ENCODE measurements around the gene SMAD4. TPM values are rescaled to one million over a fixed set of nuclear protein-coding genes. Genes with fewer than 3 reads are reported as not detected.
A peak's percentile ranks its signal among the peaks of the same experiment; 100 is the strongest.

Gene SMAD4
- total RNA-seq, 1 donor from 2014 or later, result 52.2 TPM

DNA sequence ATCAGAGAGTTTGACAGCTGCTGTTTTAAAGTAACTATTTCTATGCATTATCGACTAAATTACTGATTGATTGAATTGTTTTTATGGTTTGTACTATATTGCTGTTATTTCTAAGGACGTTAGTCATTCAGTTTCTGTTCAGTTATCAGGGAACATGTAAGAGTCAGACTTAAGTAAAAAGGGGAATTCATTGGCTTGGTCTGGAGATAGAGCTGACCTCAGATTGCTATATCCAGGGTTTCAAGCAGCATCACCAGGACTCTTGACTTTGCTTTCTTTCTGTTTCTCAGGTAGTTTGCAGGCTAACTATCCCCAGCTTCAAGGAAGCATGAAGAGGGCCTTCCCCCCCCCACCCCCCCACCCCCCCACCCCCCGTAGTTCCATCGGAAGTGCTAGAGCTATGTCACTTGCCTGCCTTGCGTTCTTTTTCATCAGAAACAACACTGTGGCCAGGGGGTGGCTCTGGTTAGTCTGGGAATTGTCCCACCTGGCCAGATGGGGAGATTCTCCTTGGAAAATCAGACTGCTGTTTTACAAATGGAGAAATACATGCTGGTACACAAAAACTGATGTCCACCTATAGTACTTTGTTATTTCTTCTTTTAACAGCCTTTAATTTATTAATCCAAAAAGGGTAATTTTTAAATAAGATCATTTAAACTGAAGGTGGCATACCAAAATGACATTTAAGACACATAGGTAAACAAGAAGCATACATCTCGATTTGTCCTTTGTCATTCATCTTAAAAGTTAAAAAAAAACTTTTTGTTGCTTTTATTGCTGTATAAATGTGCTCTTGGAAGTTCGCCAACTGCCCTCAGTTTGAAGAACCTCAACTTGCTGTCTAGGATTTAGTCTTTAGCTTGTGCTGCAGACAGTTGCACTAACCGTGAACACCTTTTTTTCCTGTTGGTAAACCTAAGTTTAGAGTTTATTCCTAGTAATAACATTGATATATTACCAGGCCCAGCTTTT is 9.4 kb downstream of the SMAD4 start:
- Histone ChIP-seq H3K27ac (ENCODE audit: low read depth, low read length) (no peak overlapping the region), H3K27me3 (ENCODE audit: control insufficient read depth in 3 of 3, insufficient read depth in 3 of 3, low read length in 3 of 3) (no peaks in the 10 kb centered on the region), H3K36me3 (ENCODE audit: control insufficient read depth in 3 of 3, insufficient read depth in 3 of 3, low read length in 3 of 3) (no peaks in the 10 kb centered on the region), H3K4me3 (ENCODE audit: low read length in 3 of 3) (no peak overlapping the region), H3K4me1 (ENCODE audit: control insufficient read depth in 3 of 3, insufficient read depth in 3 of 3, low read length in 3 of 3) (peaks cover 33 to 60% (median 54%) of the 10 kb centered on the region in 3 donors), H3K9me3 (ENCODE audit: control insufficient read depth in 3 of 3, low read length in 3 of 3) (no peaks in the 10 kb centered on the region), H3K9ac (ENCODE audit: low read depth in 1 of 3, low read length in 3 of 3) (no peak overlapping the region)

DNA sequence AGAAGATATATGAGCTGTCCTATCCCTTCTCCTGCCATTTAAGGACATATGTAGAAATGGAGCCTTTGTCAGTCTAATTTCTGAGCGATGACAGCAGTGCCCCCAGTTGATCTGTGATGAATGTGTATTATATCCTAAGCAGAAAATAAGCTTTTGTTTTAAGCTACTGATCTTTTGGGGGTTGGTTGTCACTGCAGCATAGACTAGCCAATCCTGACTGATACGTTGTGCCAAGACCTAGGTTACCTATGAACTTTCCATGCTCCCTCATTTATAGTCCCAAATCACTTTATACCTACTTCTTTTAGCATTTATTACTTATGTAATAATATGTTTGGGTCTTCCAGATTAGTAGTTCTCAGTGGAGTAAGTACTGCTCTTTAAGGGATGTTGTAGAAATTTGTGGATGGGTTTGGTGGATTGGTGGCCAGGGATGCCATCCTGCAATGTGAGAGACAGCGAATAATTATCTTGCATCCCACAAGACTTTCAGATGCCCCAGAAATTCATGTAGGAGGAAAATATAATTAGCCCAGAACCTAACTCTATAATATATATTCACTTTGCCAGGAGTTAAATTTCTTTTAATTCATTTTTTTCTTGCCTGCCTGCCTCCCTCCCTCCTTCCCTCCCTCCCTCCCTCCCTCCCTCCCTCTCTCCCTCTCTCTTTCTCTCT is 11.8 kb downstream of the SMAD4 start:
- Histone ChIP-seq H3K36me3 (ENCODE audit: control insufficient read depth in 3 of 3, insufficient read depth in 3 of 3, low read length in 3 of 3) (no peaks in the 10 kb centered on the region), H3K9me3 (ENCODE audit: control insufficient read depth in 3 of 3, low read length in 3 of 3) (no peaks in the 10 kb centered on the region), H3K27me3 (ENCODE audit: control insufficient read depth in 3 of 3, insufficient read depth in 3 of 3, low read length in 3 of 3) (no peaks in the 10 kb centered on the region), H3K9ac (ENCODE audit: low read depth in 1 of 3, low read length in 3 of 3) (no peak overlapping the region), H3K4me3 (ENCODE audit: low read length in 3 of 3) (no peak overlapping the region), H3K4me1 (ENCODE audit: control insufficient read depth in 3 of 3, insufficient read depth in 3 of 3, low read length in 3 of 3) (peaks cover 19 to 54% (median 36%) of the 10 kb centered on the region in 3 donors), H3K27ac (ENCODE audit: low read depth, low read length) (no peak overlapping the region)

DNA sequence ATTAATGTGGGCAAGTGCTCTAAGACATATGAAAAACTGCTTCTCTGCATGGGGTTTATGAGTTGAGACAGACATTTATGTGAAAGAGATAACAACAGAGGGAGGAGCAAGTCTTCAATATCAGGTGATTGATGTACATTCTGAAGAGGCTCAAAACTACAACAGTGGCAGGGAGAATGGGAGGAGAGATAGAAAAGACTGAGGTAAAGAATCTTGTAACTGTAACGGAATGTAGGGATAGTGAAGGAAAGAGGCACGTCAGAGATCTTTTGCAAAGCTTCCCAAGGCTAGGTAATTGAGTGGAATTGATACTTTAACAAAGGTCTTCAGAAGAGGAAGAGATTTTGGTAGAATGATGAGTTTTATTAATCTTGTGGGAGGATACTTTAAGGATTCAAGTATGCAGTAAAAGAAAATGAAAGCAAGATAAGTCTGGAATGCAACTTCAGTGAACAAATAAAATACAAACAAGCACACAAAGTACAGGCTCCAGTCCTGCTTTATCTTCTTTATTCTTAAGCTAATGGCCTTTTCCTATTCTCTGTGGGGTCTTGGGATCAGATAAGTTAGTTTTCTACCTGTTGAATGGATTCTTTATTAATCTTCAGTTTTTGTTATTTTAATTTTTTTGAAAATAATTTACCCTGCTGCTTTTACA is 15.0 kb downstream of the SMAD4 start:
- Histone ChIP-seq H3K36me3 (ENCODE audit: control insufficient read depth in 3 of 3, insufficient read depth in 3 of 3, low read length in 3 of 3) (peaks cover 0 to 13% (median 4%) of the 10 kb centered on the region in 3 donors), H3K9ac (ENCODE audit: low read depth in 1 of 3, low read length in 3 of 3) (no peak overlapping the region), H3K27ac (ENCODE audit: low read depth, low read length) (no peak overlapping the region), H3K4me3 (ENCODE audit: low read length in 3 of 3) (no peak overlapping the region), H3K9me3 (ENCODE audit: control insufficient read depth in 3 of 3, low read length in 3 of 3) (no peaks in the 10 kb centered on the region), H3K4me1 (ENCODE audit: control insufficient read depth in 3 of 3, insufficient read depth in 3 of 3, low read length in 3 of 3) (peaks cover 6 to 36% (median 12%) of the 10 kb centered on the region in 3 donors), H3K27me3 (ENCODE audit: control insufficient read depth in 3 of 3, insufficient read depth in 3 of 3, low read length in 3 of 3) (no peaks in the 10 kb centered on the region)

DNA sequence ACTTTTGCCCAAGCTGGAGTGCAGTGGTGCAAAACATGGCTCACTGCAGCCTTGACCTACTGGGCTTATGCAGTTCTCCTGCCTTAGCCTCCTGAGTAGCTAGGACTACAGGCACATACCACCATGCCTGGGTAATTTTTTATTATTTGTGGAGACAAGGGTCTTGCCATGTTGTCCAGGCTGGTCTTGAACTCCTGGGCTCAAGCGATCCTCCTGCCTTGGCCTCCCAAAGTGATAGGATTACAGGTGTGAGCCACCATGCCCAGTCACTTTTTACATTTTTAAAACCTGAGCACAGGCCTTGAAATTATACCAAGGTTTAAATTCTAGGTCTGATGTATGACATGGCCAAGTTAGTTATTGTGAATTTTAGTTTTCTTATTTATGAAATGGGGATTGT is 18.2 kb downstream of the SMAD4 start:
- no peak overlapping the region for H3K27ac ChIP-seq (ENCODE audit: low read depth, low read length)
- H3K4me1 ChIP-seq (ENCODE audit: control insufficient read depth in 3 of 3, insufficient read depth in 3 of 3, low read length in 3 of 3), result peaks cover 0 to 15% (median 3%) of the 10 kb centered on the region in 3 donors
- H3K9ac ChIP-seq (ENCODE audit: low read depth in 1 of 3, low read length in 3 of 3), result no peak overlapping the region
- H3K9me3 ChIP-seq (ENCODE audit: control insufficient read depth in 3 of 3, low read length in 3 of 3), result no peaks in the 10 kb centered on the region
- H3K4me3 ChIP-seq (ENCODE audit: low read length in 3 of 3), result no peak overlapping the region
- H3K27me3 ChIP-seq (ENCODE audit: control insufficient read depth in 3 of 3, insufficient read depth in 3 of 3, low read length in 3 of 3), result no peaks in the 10 kb centered on the region
- peaks cover 0 to 13% (median 4%) of the 10 kb centered on the region in 3 donors for H3K36me3 ChIP-seq (ENCODE audit: control insufficient read depth in 3 of 3, insufficient read depth in 3 of 3, low read length in 3 of 3)

DNA sequence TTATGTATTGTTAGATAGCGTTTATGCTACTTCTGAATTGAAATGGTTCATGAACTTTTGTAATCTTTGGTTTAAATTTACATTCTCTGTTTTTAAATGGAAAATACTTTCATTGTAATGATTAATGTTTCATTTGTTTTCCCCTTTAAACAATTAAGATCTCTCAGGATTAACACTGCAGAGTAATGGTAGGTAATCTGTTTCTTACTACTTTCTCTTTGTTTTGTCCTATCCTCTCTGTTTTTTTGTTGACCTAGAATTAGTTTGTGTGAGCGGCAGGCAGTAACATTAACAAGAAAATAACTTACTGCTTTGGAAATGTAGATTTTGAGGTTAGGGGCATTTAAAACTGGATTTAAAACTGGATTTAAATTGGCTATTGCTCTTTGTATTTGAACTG is 19.1 kb downstream of the SMAD4 start:
- H3K27ac ChIP-seq (ENCODE audit: low read depth, low read length), result no peak overlapping the region
- H3K36me3 ChIP-seq (ENCODE audit: control insufficient read depth in 3 of 3, insufficient read depth in 3 of 3, low read length in 3 of 3), result peaks cover 0 to 13% (median 4%) of the 10 kb centered on the region in 3 donors
- no peaks in the 10 kb centered on the region for H3K9me3 ChIP-seq (ENCODE audit: control insufficient read depth in 3 of 3, low read length in 3 of 3)
- H3K4me3 ChIP-seq (ENCODE audit: low read length in 3 of 3), result no peak overlapping the region
- H3K27me3 ChIP-seq (ENCODE audit: control insufficient read depth in 3 of 3, insufficient read depth in 3 of 3, low read length in 3 of 3), result no peaks in the 10 kb centered on the region
- H3K4me1 ChIP-seq (ENCODE audit: control insufficient read depth in 3 of 3, insufficient read depth in 3 of 3, low read length in 3 of 3), result peaks cover 0 to 11% (median 0%) of the 10 kb centered on the region in 3 donors
- no peak overlapping the region for H3K9ac ChIP-seq (ENCODE audit: low read depth in 1 of 3, low read length in 3 of 3)

DNA sequence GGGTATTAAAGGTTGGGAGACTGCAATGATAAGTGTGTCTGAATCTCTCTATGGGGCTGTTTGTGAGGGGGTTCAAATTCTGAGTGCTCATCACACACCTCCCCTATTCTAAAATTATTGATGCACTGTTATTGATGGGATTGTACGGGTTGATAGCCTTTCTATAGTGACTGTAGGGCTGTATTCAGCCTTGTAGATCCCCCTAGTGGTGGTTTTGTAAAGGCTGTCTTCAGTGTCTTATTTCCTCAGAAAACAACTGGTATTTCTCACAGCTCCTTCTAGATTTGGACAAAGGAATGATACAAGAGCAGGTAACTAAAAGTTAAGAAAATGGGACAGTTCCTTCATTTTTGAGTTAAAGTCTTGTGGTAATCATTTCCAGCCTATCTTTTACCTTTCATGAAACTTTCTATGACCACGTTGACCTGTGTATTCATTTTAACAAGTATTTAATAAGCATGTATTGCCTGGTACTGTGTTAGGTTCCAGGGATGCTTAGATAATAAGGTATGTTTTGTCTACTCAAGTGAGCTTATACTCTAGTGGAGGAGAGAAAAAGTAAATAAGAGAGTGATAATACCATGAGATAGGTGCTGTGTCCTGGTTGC is 21.2 kb downstream of the SMAD4 start:
- Histone ChIP-seq H3K27me3 (ENCODE audit: control insufficient read depth in 3 of 3, insufficient read depth in 3 of 3, low read length in 3 of 3) (no peaks in the 10 kb centered on the region), H3K9ac (ENCODE audit: low read depth in 1 of 3, low read length in 3 of 3) (no peak overlapping the region), H3K27ac (ENCODE audit: low read depth, low read length) (no peak overlapping the region), H3K36me3 (ENCODE audit: control insufficient read depth in 3 of 3, insufficient read depth in 3 of 3, low read length in 3 of 3) (peaks cover 4 to 17% (median 17%) of the 10 kb centered on the region in 3 donors), H3K4me1 (ENCODE audit: control insufficient read depth in 3 of 3, insufficient read depth in 3 of 3, low read length in 3 of 3) (peaks cover 0 to under 1% (median 0%) of the 10 kb centered on the region in 3 donors), H3K4me3 (ENCODE audit: low read length in 3 of 3) (no peak overlapping the region), H3K9me3 (ENCODE audit: control insufficient read depth in 3 of 3, low read length in 3 of 3) (no peaks in the 10 kb centered on the region)

DNA sequence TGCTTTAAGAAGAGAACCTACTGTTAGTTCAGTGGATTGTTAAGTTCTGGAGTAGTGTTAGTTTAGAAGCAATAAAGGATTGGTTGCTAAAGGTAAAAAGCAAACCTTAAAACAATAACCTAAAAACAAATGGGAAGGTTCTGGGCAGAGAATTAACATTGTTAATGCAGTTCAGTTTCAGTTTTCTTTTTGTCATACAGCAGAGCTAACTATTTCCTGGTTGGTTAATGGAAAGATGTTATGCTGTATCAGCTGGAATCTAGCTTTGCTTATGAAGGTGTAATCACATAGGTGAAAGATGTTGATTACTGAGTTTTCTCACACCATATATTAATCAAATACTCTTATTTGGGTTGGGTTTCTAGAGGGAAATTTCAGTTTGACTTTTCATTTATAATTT is 23.8 kb downstream of the SMAD4 start:
- Histone ChIP-seq H3K36me3 (ENCODE audit: control insufficient read depth in 3 of 3, insufficient read depth in 3 of 3, low read length in 3 of 3) (peaks cover 9 to 25% (median 17%) of the 10 kb centered on the region in 3 donors), H3K4me1 (ENCODE audit: control insufficient read depth in 3 of 3, insufficient read depth in 3 of 3, low read length in 3 of 3) (no peaks in the 10 kb centered on the region), H3K9me3 (ENCODE audit: control insufficient read depth in 3 of 3, low read length in 3 of 3) (no peaks in the 10 kb centered on the region), H3K9ac (ENCODE audit: low read depth in 1 of 3, low read length in 3 of 3) (no peak overlapping the region), H3K4me3 (ENCODE audit: low read length in 3 of 3) (no peak overlapping the region), H3K27me3 (ENCODE audit: control insufficient read depth in 3 of 3, insufficient read depth in 3 of 3, low read length in 3 of 3) (no peaks in the 10 kb centered on the region), H3K27ac (ENCODE audit: low read depth, low read length) (no peak overlapping the region)

DNA sequence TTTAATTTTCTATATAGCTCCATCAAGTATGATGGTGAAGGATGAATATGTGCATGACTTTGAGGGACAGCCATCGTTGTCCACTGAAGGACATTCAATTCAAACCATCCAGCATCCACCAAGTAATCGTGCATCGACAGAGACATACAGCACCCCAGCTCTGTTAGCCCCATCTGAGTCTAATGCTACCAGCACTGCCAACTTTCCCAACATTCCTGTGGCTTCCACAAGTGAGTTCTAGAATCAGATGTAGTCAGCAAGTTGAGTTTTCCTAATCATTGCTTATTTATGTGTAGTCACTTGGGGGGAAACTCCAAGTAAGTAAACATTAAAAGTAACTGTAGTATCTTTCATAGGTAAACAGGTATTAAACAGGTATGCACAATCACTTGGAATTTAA is 24.8 kb downstream of the SMAD4 start:
- H3K4me1 ChIP-seq (ENCODE audit: control insufficient read depth in 3 of 3, insufficient read depth in 3 of 3, low read length in 3 of 3), result no peaks in the 10 kb centered on the region
- H3K9ac ChIP-seq (ENCODE audit: low read depth in 1 of 3, low read length in 3 of 3), result no peak overlapping the region
- peaks cover 9 to 29% (median 16%) of the 10 kb centered on the region in 3 donors for H3K36me3 ChIP-seq (ENCODE audit: control insufficient read depth in 3 of 3, insufficient read depth in 3 of 3, low read length in 3 of 3)
- H3K9me3 ChIP-seq (ENCODE audit: control insufficient read depth in 3 of 3, low read length in 3 of 3), result no peaks in the 10 kb centered on the region
- H3K27me3 ChIP-seq (ENCODE audit: control insufficient read depth in 3 of 3, insufficient read depth in 3 of 3, low read length in 3 of 3), result no peaks in the 10 kb centered on the region
- no peak overlapping the region for H3K4me3 ChIP-seq (ENCODE audit: low read length in 3 of 3)
- no peak overlapping the region for H3K27ac ChIP-seq (ENCODE audit: low read depth, low read length)

DNA sequence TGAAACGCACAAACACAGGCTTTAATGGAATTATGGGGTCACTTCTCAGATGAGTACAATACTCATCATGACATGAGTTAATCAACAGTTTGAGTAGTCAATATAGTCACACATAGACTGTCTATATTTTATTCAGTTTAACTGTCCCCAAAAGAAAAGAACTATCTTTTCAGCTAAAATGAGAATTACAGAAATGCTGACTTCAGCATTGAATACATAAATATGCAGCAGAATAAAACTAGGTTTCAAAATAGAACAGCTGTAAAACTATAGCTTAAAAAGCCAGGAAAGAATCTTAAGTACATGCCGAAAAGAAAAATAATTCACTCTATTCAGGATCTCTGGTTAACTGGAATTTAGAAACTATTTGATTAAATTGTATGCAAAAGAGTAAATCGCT is 30.0 kb downstream of the SMAD4 start:
- H3K9ac ChIP-seq (ENCODE audit: low read depth in 1 of 3, low read length in 3 of 3), result peak overlapping the region in 1 of 3 donors; percentile 21
- H3K4me3 ChIP-seq (ENCODE audit: low read length in 3 of 3), result no peak overlapping the region
- H3K27me3 ChIP-seq (ENCODE audit: control insufficient read depth in 3 of 3, insufficient read depth in 3 of 3, low read length in 3 of 3), result no peaks in the 10 kb centered on the region
- no peak overlapping the region for H3K27ac ChIP-seq (ENCODE audit: low read depth, low read length)
- no peaks in the 10 kb centered on the region for H3K9me3 ChIP-seq (ENCODE audit: control insufficient read depth in 3 of 3, low read length in 3 of 3)
- no peaks in the 10 kb centered on the region for H3K4me1 ChIP-seq (ENCODE audit: control insufficient read depth in 3 of 3, insufficient read depth in 3 of 3, low read length in 3 of 3)
- peaks cover 11 to 36% (median 22%) of the 10 kb centered on the region in 3 donors for H3K36me3 ChIP-seq (ENCODE audit: control insufficient read depth in 3 of 3, insufficient read depth in 3 of 3, low read length in 3 of 3)
